NT2/D1 (cell line): ENCODE measurements around the gene C1QTNF4.
"Not testable (repeated sequence)": the region's sequence is repeated elsewhere in the genome, so short reads cannot be mapped to it uniquely, and the experiment has no call there.

Experiments used
- SUZ12 ChIP-seq: IDR thresholded peaks from 2 replicates; pipeline ENCODE4 v1.6.1; 2011; ENCODE audit not compliant: insufficient read length, insufficient read depth; ENCODE audit errors: extremely low read depth
- YY1 ChIP-seq: IDR thresholded peaks from 2 replicates; pipeline ENCODE4 v1.6.1; 2011; ENCODE audit not compliant: insufficient read length, insufficient read depth
- ZNF274 ChIP-seq: IDR thresholded peaks from 2 replicates; pipeline ENCODE4 v1.6.1; 2011; ENCODE audit warnings: mild to moderate bottlenecking, low read depth, low read length

DNA sequence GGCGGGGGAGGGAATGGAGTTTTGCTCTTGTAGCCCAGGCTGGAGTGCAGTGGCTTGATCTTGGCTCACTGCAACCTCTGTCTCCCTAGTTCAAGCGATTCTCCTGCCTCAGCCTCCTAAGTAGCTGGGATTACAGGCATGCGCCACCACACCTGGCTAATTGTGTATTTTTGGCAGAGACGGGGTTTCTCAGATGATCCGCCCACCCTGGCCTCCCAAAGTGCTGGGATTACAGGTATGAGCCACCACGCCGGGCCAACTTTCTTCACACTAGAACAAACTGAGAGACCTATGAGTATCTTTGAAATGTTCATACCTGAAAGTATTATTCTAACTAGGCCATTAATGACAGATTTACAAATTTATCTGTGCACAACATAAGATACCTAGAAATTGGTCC, 47.9 kb downstream of the C1QTNF4 start:
- TF ChIP-seq YY1, SUZ12, ZNF274: not testable (repeated sequence)
